Liver (tissue), 9 donors: ENCODE results near the gene ESPN. TPM values are rescaled to one million over a fixed set of nuclear protein-coding genes. Genes with fewer than 3 reads are reported as not detected.

Experiments used
- DNase-seq: peaks from one replicate; pipeline ENCODE4 v3.0.0-alpha.2; 2017; ENCODE audit warnings: low spot score
- H3K27ac ChIP-seq, 2 donors: one replicate each; pipeline ENCODE4 v1.7.0; 2013; ENCODE audit warnings: inconsistent platforms in 2 of 2, low read length in 2 of 2, control low read depth in 1 of 2, low read depth in 1 of 2, mild to moderate bottlenecking in 1 of 2
- H3K27me3 ChIP-seq, 4 donors: one replicate each; pipeline versions ENCODE4 v1.6.1 to v1.7.0; 2013; ENCODE audit warnings: low read length in 3 of 4, inconsistent platforms in 1 of 4, mild to moderate bottlenecking in 1 of 4, moderate library complexity in 1 of 4; ENCODE audit not compliant: control insufficient read depth in 4 of 4, insufficient read depth in 4 of 4
- H3K36me3 ChIP-seq, 4 donors: one replicate each; pipeline versions ENCODE4 v1.6.1 to v1.7.0; 2013; ENCODE audit warnings: low read length in 3 of 4, mild to moderate bottlenecking in 3 of 4, low read depth in 1 of 4, moderate library complexity in 1 of 4; ENCODE audit not compliant: control insufficient read depth in 4 of 4, insufficient read depth in 3 of 4
- H3K4me1 ChIP-seq, 4 donors: one replicate each; pipeline versions ENCODE4 v1.6.1 to v1.7.0; 2013; ENCODE audit warnings: low read length in 3 of 4, mild to moderate bottlenecking in 3 of 4, moderate library complexity in 1 of 4; ENCODE audit not compliant: control insufficient read depth in 4 of 4, insufficient read depth in 4 of 4
- H3K4me3 ChIP-seq, 3 donors: one replicate each; pipeline versions ENCODE4 v1.6.1 to v1.7.0; 2013; ENCODE audit warnings: low read length in 3 of 3, control low read depth in 1 of 3, low read depth in 1 of 3, mild to moderate bottlenecking in 1 of 3
- H3K9ac ChIP-seq, 2 donors: one replicate each; pipeline ENCODE4 v1.7.0; 2013; ENCODE audit warnings: low read length in 2 of 2, mild to moderate bottlenecking in 2 of 2, moderate library complexity in 2 of 2, control low read depth in 1 of 2, low read depth in 1 of 2
- H3K9me3 ChIP-seq, 4 donors: one replicate each; pipeline versions ENCODE4 v1.6.1 to v1.7.0; 2013; ENCODE audit warnings: low read length in 3 of 4; ENCODE audit not compliant: control insufficient read depth in 4 of 4
- CTCF ChIP-seq: fragments of 150-350 bp; IDR thresholded peaks from 2 replicates; pipeline ENCODE4 v1.5.1; 2017; ENCODE audit warnings: improper control_type of control experiment, low read depth, low read length; ENCODE audit not compliant: missing input control
- EGR1 ChIP-seq, 2 donors: IDR thresholded peaks; 2 replicates each; pipeline ENCODE4 v1.6.1; 2016 to 2018; ENCODE audit warnings: antibody characterized with exemption in 2 of 2, low read depth in 2 of 2
- FOXA1 ChIP-seq: IDR thresholded peaks from 2 replicates; pipeline ENCODE4 v1.6.1; 2016; ENCODE audit warnings: antibody characterized with exemption
- FOXA2 ChIP-seq: IDR thresholded peaks from 2 replicates; pipeline ENCODE4 v1.6.1; 2016; ENCODE audit warnings: antibody characterized with exemption
- GABPA ChIP-seq, 2 donors: IDR thresholded peaks in 1 of 2; conservative IDR thresholded peaks in 1 of 2; 2 replicates each; pipeline ENCODE4 v1.6.1; 2016; ENCODE audit warnings: antibody characterized with exemption in 2 of 2, mild to moderate bottlenecking in 1 of 2, moderate library complexity in 1 of 2
- HNF4A ChIP-seq, 2 donors: conservative IDR thresholded peaks; 2 replicates each; pipeline ENCODE4 v1.6.1; 2016; ENCODE audit warnings: antibody characterized with exemption in 2 of 2, mild to moderate bottlenecking in 2 of 2
- HNF4G ChIP-seq: IDR thresholded peaks from 2 replicates; pipeline ENCODE4 v1.6.1; 2016; ENCODE audit warnings: antibody characterized with exemption
- JUND ChIP-seq, 2 donors: IDR thresholded peaks; 2 replicates each; pipeline ENCODE4 v1.6.1; 2016; ENCODE audit warnings: antibody characterized with exemption in 2 of 2
- NR2F2 ChIP-seq: IDR thresholded peaks from 2 replicates; pipeline ENCODE4 v1.6.1; 2016; ENCODE audit warnings: antibody characterized with exemption
- RAD21 ChIP-seq, 2 donors: IDR thresholded peaks; 2 replicates each; pipeline ENCODE4 v1.6.1; 2016; ENCODE audit warnings: antibody characterized with exemption in 2 of 2, mild to moderate bottlenecking in 2 of 2
- REST ChIP-seq: IDR thresholded peaks from 2 replicates; pipeline ENCODE4 v1.6.1; 2016; ENCODE audit warnings: antibody characterized with exemption, mild to moderate bottlenecking
- RXRA ChIP-seq, 2 donors: IDR thresholded peaks; 2 replicates each; pipeline ENCODE4 v1.6.1; 2017 to 2018; ENCODE audit warnings: antibody characterized with exemption in 2 of 2, mild to moderate bottlenecking in 1 of 2
- SP1 ChIP-seq: IDR thresholded peaks from 2 replicates; pipeline ENCODE4 v1.6.1; 2018; ENCODE audit warnings: antibody characterized with exemption, mild to moderate bottlenecking
- TAF1 ChIP-seq: conservative IDR thresholded peaks from 2 replicates; pipeline ENCODE4 v1.6.1; 2016; ENCODE audit warnings: antibody characterized with exemption, mild to moderate bottlenecking
- YY1 ChIP-seq: IDR thresholded peaks from 2 replicates; pipeline ENCODE4 v1.6.1; 2016; ENCODE audit warnings: antibody characterized with exemption, mild to moderate bottlenecking
- ZBTB33 ChIP-seq: IDR thresholded peaks from 2 replicates; pipeline ENCODE4 v1.6.1; 2016; ENCODE audit warnings: antibody characterized with exemption
- WGBS: extraction: QIAGEN DNeasy Blood & Tissue Kit; methylation state at CpG from one replicate; pipeline ENCODE4 v1.1.7; 2013; 5-methylcytosine and 5-hydroxymethylcytosine counted together
- polyA plus RNA-seq, 2 donors: library from polyadenylated mRNA; stranded (reverse) in 1 of 2; unstranded in 1 of 2; fragments of 200-250 nt in 1 of 2; fragments of >200 nt in 1 of 2; fragmentation: Nextera tagmentation in 1 of 2; extraction: Ambion mirVana in 1 of 2; gene quantifications; one replicate each; pipeline versions ENCODE4 v1.2.1 to v1.2.3, GENCODE V29; 2013 to 2015
- total RNA-seq, 2 donors: library from RNA; depleted of rRNA; stranded (reverse); fragments of >200 nt; gene quantifications; one replicate each; pipeline ENCODE4 v1.2.3, GENCODE V29; 2014
- TF ChIP-seq, protein P1 (sequence below): IDR thresholded peaks from 2 replicates; pipeline ENCODE4 v1.6.1; 2016; ENCODE audit warnings: antibody characterized with exemption
- TF ChIP-seq, protein P2 (sequence below): IDR thresholded peaks from 2 replicates; pipeline ENCODE4 v1.6.1; 2016; ENCODE audit warnings: antibody characterized with exemption
- donor health status: healthy.
- donor health status: healthy.
- donor health status: healthy.
- donor health status: healthy.
- donor health status: healthy.

The ESPN gene
- total and polyA plus RNA-seq, 4 donors, result 61.5 to 103 (median 68.2) TPM

GRCh38 chr1:6426277-6426971 lies 1.8 kb downstream of the ESPN start:
- WGBS, result 82% methylated on average over 9 of the region's 9 CpGs
- Histone ChIP-seq H3K9me3 (no peaks in the 10 kb centered on the region), H3K4me1 (peaks cover 0 to 17% (median 4%) of the 10 kb centered on the region in 4 donors), H3K27ac (no peak overlapping the region), H3K36me3 (no peaks in the 10 kb centered on the region), H3K4me3 (no peak overlapping the region), H3K27me3 (peaks cover 0 to 9% (median 2%) of the 10 kb centered on the region in 4 donors), H3K9ac (no peak overlapping the region)
- TF ChIP-seq NR2F2, result no peak
- no peak for TF ChIP-seq SP1
- no peak for TF ChIP-seq GABPA (IDR thresholded peaks at IDR 0.05 in 1 of 2, conservative IDR thresholded peaks at IDR 0.05 in 1 of 2)
- TF ChIP-seq JUND (IDR thresholded peaks at IDR 0.05), result no peak
- TF ChIP-seq HNF4G, result no peak
- no peak for TF ChIP-seq EGR1 (IDR thresholded peaks at IDR 0.05; ENCODE audit: low read depth in 2 of 2)
- TF ChIP-seq YY1, result no peak
- TF ChIP-seq, protein P1, sequence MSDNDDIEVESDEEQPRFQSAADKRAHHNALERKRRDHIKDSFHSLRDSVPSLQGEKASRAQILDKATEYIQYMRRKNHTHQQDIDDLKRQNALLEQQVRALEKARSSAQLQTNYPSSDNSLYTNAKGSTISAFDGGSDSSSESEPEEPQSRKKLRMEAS, result no peak
- no peak for TF ChIP-seq CTCF
- TF ChIP-seq RXRA (IDR thresholded peaks at IDR 0.05), result no peak
- TF ChIP-seq FOXA2, result no peak
- peak; percentile 55 for DNase-seq

- H3K4me3 ChIP-seq, result no peak overlapping the region
- no peaks in the 10 kb centered on the region for H3K9me3 ChIP-seq
- TF ChIP-seq REST (no peak), CTCF (no peak), RAD21 (IDR thresholded peaks at IDR 0.05) (no peak), NR2F2 (no peak), RXRA (IDR thresholded peaks at IDR 0.05) (no peak), FOXA2 (no peak), HNF4A (conservative IDR thresholded peaks at IDR 0.05) (no peak), YY1 (no peak), FOXA1 (no peak), HNF4G (no peak), JUND (IDR thresholded peaks at IDR 0.05) (no peak), TAF1 (no peak), EGR1 (IDR thresholded peaks at IDR 0.05; ENCODE audit: low read depth in 2 of 2) (no peak), ZBTB33 (no peak), SP1 (no peak), GABPA (IDR thresholded peaks at IDR 0.05 in 1 of 2, conservative IDR thresholded peaks at IDR 0.05 in 1 of 2) (no peak)
- TF ChIP-seq, protein P1, result no peak
- TF ChIP-seq, protein P2, sequence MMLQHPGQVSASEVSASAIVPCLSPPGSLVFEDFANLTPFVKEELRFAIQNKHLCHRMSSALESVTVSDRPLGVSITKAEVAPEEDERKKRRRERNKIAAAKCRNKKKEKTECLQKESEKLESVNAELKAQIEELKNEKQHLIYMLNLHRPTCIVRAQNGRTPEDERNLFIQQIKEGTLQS, result no peak
- H3K36me3 ChIP-seq, result no peaks in the 10 kb centered on the region
- WGBS, result 88% methylated on average over 10 of the region's 10 CpGs
- H3K27me3 ChIP-seq, result peaks cover 0 to 9% (median 2%) of the 10 kb centered on the region in 4 donors
- no peak overlapping the region for H3K9ac ChIP-seq
- DNase-seq, result peak; percentile 37
- H3K27ac ChIP-seq, result no peak overlapping the region
- H3K4me1 ChIP-seq, result peaks cover 0 to 17% (median 4%) of the 10 kb centered on the region in 4 donors
Observed at GRCh38 chr1:6426972-6427350, 2.4 kb downstream of the ESPN start.
